CD14-positive monocyte (primary cell): ENCODE results near the gene AZIN2. TPM values are rescaled to one million over a fixed set of nuclear protein-coding genes. Genes with fewer than 3 reads are reported as not detected.
"Not testable (repeated sequence)": the region's sequence is repeated elsewhere in the genome, so short reads cannot be mapped to it uniquely, and the experiment has no call there.

Source experiments
- DNase-seq, 3 donors: peaks; one replicate each; pipeline ENCODE4 v3.0.0-alpha.2; 2011 to 2022
- H2AFZ ChIP-seq: 2 replicates; pipeline ENCODE4 v1.6.0; 2012; ENCODE audit warnings: mild to moderate bottlenecking, low read depth, low read length, inconsistent platforms; ENCODE audit not compliant: insufficient read depth, poor library complexity, severe bottlenecking
- H3K27ac ChIP-seq, 2 donors: 1 replicate in 1 of 2; 2 replicates in 1 of 2; pipeline ENCODE4 v1.5.1; 2012 to 2013; ENCODE audit warnings: low read length in 2 of 2, control low read depth in 1 of 2, inconsistent platforms in 1 of 2, low read depth in 1 of 2, mild to moderate bottlenecking in 1 of 2
- H3K27me3 ChIP-seq, 2 donors: one replicate each; pipeline versions ENCODE4 v1.6.0 to v1.6.1; 2011 to 2013; ENCODE audit warnings: low read length in 2 of 2; ENCODE audit not compliant: control insufficient read depth in 2 of 2, insufficient read depth in 2 of 2
- H3K36me3 ChIP-seq, 2 donors: replicated peaks in 1 of 2; 1 replicate in 1 of 2; 2 replicates in 1 of 2; pipeline versions ENCODE4 v1.5.1 to v1.6.1; 2012 to 2013; ENCODE audit warnings: low read length in 2 of 2, control low read depth in 1 of 2, inconsistent platforms in 1 of 2, mild to moderate bottlenecking in 1 of 2; ENCODE audit not compliant: insufficient read depth in 2 of 2, control insufficient read depth in 1 of 2
- H3K4me1 ChIP-seq, 2 donors: 1 replicate in 1 of 2; 2 replicates in 1 of 2; pipeline versions ENCODE4 v1.5.1 to v1.6.1; 2012 to 2013; ENCODE audit warnings: low read length in 2 of 2, control low read depth in 1 of 2, inconsistent platforms in 1 of 2, mild to moderate bottlenecking in 1 of 2, moderate library complexity in 1 of 2; ENCODE audit not compliant: insufficient read depth in 2 of 2, control insufficient read depth in 1 of 2
- H3K4me2 ChIP-seq: replicated peaks from 2 replicates; pipeline ENCODE3; 2012; ENCODE audit warnings: low read length, moderate library complexity, mild to moderate bottlenecking; ENCODE audit not compliant: poor library complexity, severe bottlenecking; ENCODE audit errors: extremely low read depth
- H3K4me3 ChIP-seq, 3 experiments: fragments of 200-600 bp in 1 of 3; sonication (generic) in 1 of 3; replicated peaks in 1 of 3; 1 replicate in 2 of 3; 2 replicates in 1 of 3; pipeline ENCODE4 v1.5.1; 2011 to 2013; ENCODE audit warnings: low read length in 3 of 3, mild to moderate bottlenecking in 3 of 3, control low read depth in 2 of 3, low read depth in 2 of 3, inconsistent platforms in 1 of 3, moderate library complexity in 1 of 3
- H3K79me2 ChIP-seq: 2 replicates; pipeline ENCODE4 v1.6.0; 2012; ENCODE audit warnings: mild to moderate bottlenecking, control low read depth, inconsistent platforms, low read length, moderate library complexity; ENCODE audit not compliant: insufficient read depth
- H3K9ac ChIP-seq: 2 replicates; pipeline ENCODE4 v1.6.0; 2017; ENCODE audit warnings: low read length, mild to moderate bottlenecking; ENCODE audit not compliant: insufficient read depth, poor library complexity, severe bottlenecking
- H3K9me3 ChIP-seq, 2 donors: replicated peaks in 1 of 2; 1 replicate in 1 of 2; 2 replicates in 1 of 2; pipeline versions ENCODE4 v1.5.1 to v1.6.1; 2012 to 2013; ENCODE audit warnings: low read length in 2 of 2, control low read depth in 1 of 2; ENCODE audit not compliant: control insufficient read depth in 1 of 2, insufficient read depth in 1 of 2
- H4K20me1 ChIP-seq: 2 replicates; pipeline ENCODE4 v1.6.0; 2012; ENCODE audit warnings: mild to moderate bottlenecking, low read length, control low read depth, moderate library complexity; ENCODE audit not compliant: insufficient read depth
- H3K27ac Mint-ChIP-seq, 7 donors: one replicate each; pipeline ENCODE4 v1.8.0; 2020; ENCODE audit warnings: mild to moderate bottlenecking in 7 of 7, mixed read lengths in 7 of 7, moderate library complexity in 6 of 7, inconsistent platforms in 2 of 7
- H3K27me3 Mint-ChIP-seq, 3 donors: one replicate each; pipeline ENCODE4 v1.8.0; 2021 to 2022; ENCODE audit warnings: low read depth in 3 of 3, mild to moderate bottlenecking in 3 of 3, mixed read lengths in 3 of 3, moderate library complexity in 3 of 3, inconsistent platforms in 1 of 3
- H3K36me3 Mint-ChIP-seq, 2 donors: one replicate each; pipeline ENCODE4 v1.8.0; 2020; ENCODE audit warnings: mixed read lengths in 2 of 2, inconsistent platforms in 1 of 2, mild to moderate bottlenecking in 1 of 2
- H3K4me1 Mint-ChIP-seq: one replicate; pipeline ENCODE4 v1.8.0; 2020; ENCODE audit warnings: mild to moderate bottlenecking, mixed read lengths
- H3K4me3 Mint-ChIP-seq, 2 donors: one replicate each; pipeline ENCODE4 v1.8.0; 2020; ENCODE audit warnings: mild to moderate bottlenecking in 2 of 2, mixed read lengths in 2 of 2, moderate library complexity in 1 of 2
- H3K9me3 Mint-ChIP-seq, 7 donors: one replicate each; pipeline ENCODE4 v1.8.0; 2020 to 2022; ENCODE audit warnings: mixed read lengths in 7 of 7, mild to moderate bottlenecking in 6 of 7, moderate library complexity in 6 of 7, inconsistent platforms in 2 of 7
- WGBS: methylation state at CpG from one replicate; pipeline ENCODE4 v1.1.5; 2013; ENCODE audit warnings: missing lambda C conversion rate; ENCODE audit not compliant: insufficient coverage; 5-methylcytosine and 5-hydroxymethylcytosine counted together
- intact Hi-C, 2 donors: fragments of 100-400 bp; cut with micrococcal nuclease; formaldehyde crosslinking; loops; one replicate each; pipeline versions ENCODE4 v1.15.0 to v1.15.1; 2023
- polyA plus RNA-seq, 3 donors: library from polyadenylated mRNA; depleted of rRNA in 1 of 3; unstranded in 2 of 3; stranded (reverse) in 1 of 3; fragments of 300-500 nt in 2 of 3; fragments of >200 nt in 1 of 3; fragmentation: Illumina TruSeq in 2 of 3; gene quantifications; 1 replicate in 2 of 3; 2 replicates in 1 of 3; pipeline ENCODE4 v1.2.3, GENCODE V29; 2012 to 2021
- TF ChIP-seq, protein P1 (sequence below): fragments of 200-600 bp; IDR thresholded peaks from one replicate; pipeline ENCODE4 v1.8.0; 2022; ENCODE audit warnings: antibody characterized with exemption, mild to moderate bottlenecking

Gene AZIN2
- polyA plus RNA-seq, 3 donors, result 0.03 to 0.89 TPM; not detected in 1

DNA sequence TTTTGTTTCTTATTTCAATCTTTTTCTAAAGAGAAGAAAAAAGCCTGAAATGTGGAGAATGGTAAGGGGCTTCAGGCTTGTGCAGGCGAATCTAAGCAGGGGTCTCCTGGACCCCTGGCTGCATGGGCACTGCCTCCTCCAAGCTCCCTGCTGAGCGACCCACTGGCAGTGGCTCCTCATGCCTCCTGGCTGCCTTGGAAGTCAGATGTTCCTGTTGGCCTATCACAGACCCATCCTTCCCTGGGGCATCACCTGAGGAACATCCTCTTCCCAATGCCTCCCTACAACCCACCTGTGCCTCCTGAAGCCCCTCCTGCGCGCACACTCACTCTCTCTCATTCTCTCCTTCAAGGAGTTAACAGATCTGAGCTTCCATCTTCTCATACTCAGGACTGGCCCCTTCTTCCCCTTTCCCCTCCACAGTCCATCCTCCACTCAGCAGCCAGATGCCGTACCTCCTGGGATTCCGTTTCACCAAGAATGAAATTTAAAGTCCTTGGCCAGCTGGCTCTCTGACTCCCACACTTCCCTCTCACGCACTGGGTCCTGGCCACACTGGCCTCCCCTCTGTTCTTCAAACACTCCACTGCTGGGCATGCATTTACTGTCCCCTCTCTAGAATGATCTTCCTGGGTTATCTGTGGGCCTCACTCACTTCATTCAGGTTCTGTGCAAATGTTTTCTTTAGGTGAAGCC lies 41.7 kb downstream of the AZIN2 start:
- Histone ChIP-seq H3K9ac (no peak overlapping the region), H2AFZ (no peak overlapping the region), H3K4me1 (peaks cover 8 to 9% of the 10 kb centered on the region in 2 donors), H3K36me3 (no peaks in the 10 kb centered on the region), H3K27ac (no peak overlapping the region), H3K4me3 (no peak overlapping the region), H4K20me1 (no peaks in the 10 kb centered on the region), H3K79me2 (no peaks in the 10 kb centered on the region), H3K27me3 (no peaks in the 10 kb centered on the region), H3K4me2 (no peak overlapping the region), H3K9me3 (peaks cover 0 to 3% of the 10 kb centered on the region in 2 donors)
- WGBS, result 90% methylated on average over 7 of the region's 7 CpGs
- H3K27me3 Mint-ChIP-seq, result peaks cover 2 to 16% (median 12%) of the 10 kb centered on the region in 3 donors
- H3K36me3 Mint-ChIP-seq, result peaks cover 3 to 8% of the 10 kb centered on the region in 2 donors
- peak overlapping the region in 1 of 2 donors; percentile 3 for H3K4me3 Mint-ChIP-seq
- peaks cover 0 to 9% (median 5%) of the 10 kb centered on the region in 7 donors for H3K9me3 Mint-ChIP-seq
- peaks cover 3% of the 10 kb centered on the region for H3K4me1 Mint-ChIP-seq
- TF ChIP-seq, protein P1, sequence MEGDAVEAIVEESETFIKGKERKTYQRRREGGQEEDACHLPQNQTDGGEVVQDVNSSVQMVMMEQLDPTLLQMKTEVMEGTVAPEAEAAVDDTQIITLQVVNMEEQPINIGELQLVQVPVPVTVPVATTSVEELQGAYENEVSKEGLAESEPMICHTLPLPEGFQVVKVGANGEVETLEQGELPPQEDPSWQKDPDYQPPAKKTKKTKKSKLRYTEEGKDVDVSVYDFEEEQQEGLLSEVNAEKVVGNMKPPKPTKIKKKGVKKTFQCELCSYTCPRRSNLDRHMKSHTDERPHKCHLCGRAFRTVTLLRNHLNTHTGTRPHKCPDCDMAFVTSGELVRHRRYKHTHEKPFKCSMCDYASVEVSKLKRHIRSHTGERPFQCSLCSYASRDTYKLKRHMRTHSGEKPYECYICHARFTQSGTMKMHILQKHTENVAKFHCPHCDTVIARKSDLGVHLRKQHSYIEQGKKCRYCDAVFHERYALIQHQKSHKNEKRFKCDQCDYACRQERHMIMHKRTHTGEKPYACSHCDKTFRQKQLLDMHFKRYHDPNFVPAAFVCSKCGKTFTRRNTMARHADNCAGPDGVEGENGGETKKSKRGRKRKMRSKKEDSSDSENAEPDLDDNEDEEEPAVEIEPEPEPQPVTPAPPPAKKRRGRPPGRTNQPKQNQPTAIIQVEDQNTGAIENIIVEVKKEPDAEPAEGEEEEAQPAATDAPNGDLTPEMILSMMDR, result no peak
- intact Hi-C loops, result loop anchor here in 1 of 2 donors (10.0 kb wide), 1 partner anchor 62 kb away; the partner anchor contains the start of gene TRIM62
- DNase-seq, result no peak
- H3K27ac Mint-ChIP-seq, result no peak overlapping the region

DNA sequence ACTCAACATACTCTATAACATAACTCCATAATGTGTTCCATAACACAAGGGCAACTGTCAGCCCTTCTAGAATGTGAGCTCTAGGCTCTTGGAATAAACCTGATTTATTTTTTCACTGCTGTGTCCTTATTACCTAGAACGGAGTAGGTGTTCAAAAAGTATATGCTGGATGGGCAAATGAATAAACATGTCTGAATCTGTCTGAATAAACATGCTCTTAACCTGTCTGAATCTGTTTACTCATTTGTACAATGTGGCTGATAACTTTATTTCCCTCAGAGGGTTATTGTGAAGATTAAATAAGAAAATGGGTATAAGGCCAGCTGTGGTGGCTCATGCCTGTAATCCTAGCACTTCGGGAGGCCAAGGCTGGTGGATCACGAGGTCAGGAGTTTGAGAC lies 42.3 kb downstream of the AZIN2 start:
- Mint-ChIP-seq H3K9me3 (peaks cover 0 to 9% (median 5%) of the 10 kb centered on the region in 7 donors), H3K27ac (peak overlapping the region in 1 of 7 donors; percentile 53), H3K27me3 (peaks cover 2 to 16% (median 12%) of the 10 kb centered on the region in 3 donors), H3K4me1 (peaks cover 6% of the 10 kb centered on the region), H3K36me3 (peaks cover 3 to 8% of the 10 kb centered on the region in 2 donors), H3K4me3 (no peak overlapping the region)
- TF ChIP-seq, protein P1, result no peak
- 100% methylated on average over 2 of the region's 3 CpGs for WGBS
- H3K36me3 ChIP-seq, result no peaks in the 10 kb centered on the region
- H3K27ac ChIP-seq, result no peak overlapping the region
- H3K79me2 ChIP-seq, result no peaks in the 10 kb centered on the region
- peaks cover 13 to 15% of the 10 kb centered on the region in 2 donors for H3K4me1 ChIP-seq
- H2AFZ ChIP-seq, result no peak overlapping the region
- intact Hi-C loops, result loop anchor here in 1 of 2 donors (10.0 kb wide), 1 partner anchor 62 kb away; the partner anchor contains the start of gene TRIM62
- H3K27me3 ChIP-seq, result no peaks in the 10 kb centered on the region
- H3K4me2 ChIP-seq, result no peak overlapping the region
- H3K9me3 ChIP-seq, result peaks cover 0 to 3% of the 10 kb centered on the region in 2 donors
- no peak overlapping the region for H3K4me3 ChIP-seq
- H4K20me1 ChIP-seq, result no peaks in the 10 kb centered on the region
- no peak for DNase-seq
- no peak overlapping the region for H3K9ac ChIP-seq

DNA sequence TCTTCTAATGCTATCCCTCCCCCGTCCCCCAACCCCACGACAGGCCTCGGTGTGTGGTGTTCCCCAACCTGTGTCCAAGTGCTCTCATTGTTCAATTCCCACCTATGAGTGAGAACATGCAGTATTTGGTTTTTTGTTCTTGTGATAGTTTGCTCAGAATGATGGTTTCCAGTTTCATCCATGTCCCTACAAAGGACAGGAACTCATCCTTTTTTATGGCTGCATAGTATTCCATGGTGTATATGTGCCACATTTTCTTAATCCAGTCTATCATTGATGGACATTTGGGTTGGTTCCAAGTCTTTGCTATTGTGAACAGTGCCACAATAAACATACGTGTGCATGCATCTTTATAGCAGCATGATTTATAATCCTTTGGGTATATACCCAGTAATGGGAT lies 43.7 kb downstream of the AZIN2 start:
- H3K4me3 Mint-ChIP-seq, H2AFZ ChIP-seq, DNase-seq, H3K9me3 ChIP-seq, H3K9me3 Mint-ChIP-seq, H3K27me3 ChIP-seq, H3K4me3 ChIP-seq, H3K36me3 Mint-ChIP-seq, H3K36me3 ChIP-seq, H3K4me2 ChIP-seq, H3K79me2 ChIP-seq, H4K20me1 ChIP-seq, H3K27ac Mint-ChIP-seq, H3K9ac ChIP-seq, H3K27ac ChIP-seq: not testable (repeated sequence)
- intact Hi-C loops, result loop anchor here in 1 of 2 donors (10.0 kb wide), 1 partner anchor 60 kb away; the partner anchor contains the start of gene TRIM62
- no CpG with 5 or more reads among the region's 4 CpGs for WGBS
- peaks cover 13 to 18% of the 10 kb centered on the region in 2 donors for H3K4me1 ChIP-seq
- Mint-ChIP-seq H3K27me3 (peaks cover 4 to 16% (median 12%) of the 10 kb centered on the region in 3 donors), H3K4me1 (peaks cover 12% of the 10 kb centered on the region)
